ENCODE results near the gene HIPK2. TPM values are rescaled to one million over a fixed set of nuclear protein-coding genes. Genes with fewer than 3 reads are reported as not detected.

Gene HIPK2
- total and polyA plus RNA-seq, 2 of the 4 experiments (the other 2 are of a cell fraction): 22.0 to 27.1 TPM

DNA sequence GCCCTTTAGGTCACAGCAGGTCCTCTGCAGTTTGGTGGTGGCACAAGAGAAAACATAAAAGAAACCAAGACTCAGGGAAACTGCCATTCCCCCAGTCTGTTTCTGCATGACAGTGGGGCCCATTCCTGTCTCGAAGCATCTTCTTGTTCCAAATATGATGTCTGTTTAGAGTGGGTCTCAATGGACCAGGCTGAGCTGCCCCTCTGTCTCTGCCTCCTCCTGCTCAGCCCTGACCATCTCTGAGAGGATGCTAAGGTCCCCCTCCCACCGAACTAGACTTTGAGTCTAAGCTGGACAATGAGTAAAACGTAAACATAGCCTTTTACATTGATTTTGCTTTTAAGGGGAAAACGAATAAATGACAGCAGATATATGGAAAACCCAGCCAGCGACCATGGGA lies 213.9 kb downstream of the HIPK2 start:
- CTCF ChIA-PET: no interaction called here
- Histone ChIP-seq H4K5ac (ENCODE audit: low read depth, low read length) (no peak overlapping the region), H3K4ac (ENCODE audit: low read depth, low read length) (no peak overlapping the region), H2AK5ac (ENCODE audit: low read depth, low read length) (no peak overlapping the region), H3K56ac (ENCODE audit: extremely low read depth, insufficient read depth, low read length) (no peak overlapping the region), H4K20me1 (ENCODE audit: insufficient read depth, low read length) (peaks cover 14% of the 10 kb centered on the region; the same call in 1 of the 2 replicates), H2BK15ac (ENCODE audit: low read depth, low read length) (no peak overlapping the region), H3K9me3 (ENCODE audit: control insufficient read depth, insufficient read depth, low read length) (no peaks in the 10 kb centered on the region), H2AK9ac (replicated peaks; ENCODE audit: low read depth, low read length, poor library complexity) (no peak overlapping the region), H3K9ac (ENCODE audit: low read depth, low read length) (no peak overlapping the region), H3K36me3 (ENCODE audit: control insufficient read depth, insufficient read depth, low read length) (peaks cover 46% of the 10 kb centered on the region), H2AFZ (replicated peaks; ENCODE audit: low read length, poor library complexity) (no peak overlapping the region), H3K27me3 (ENCODE audit: control insufficient read depth, insufficient read depth, low read length) (no peaks in the 10 kb centered on the region), H3K4me1 (ENCODE audit: control insufficient read depth, insufficient read depth, low read length) (peaks cover 2% of the 10 kb centered on the region; the same call in 1 of the 2 replicates), H3K4me3 (ENCODE audit: insufficient read depth, low read depth, low read length) (no peak overlapping the region), H2BK120ac (ENCODE audit: low read depth, low read length) (no peak overlapping the region), H4K8ac (ENCODE audit: low read depth in 2 of 2, low read length in 2 of 2) (no peak overlapping the region), H3K18ac (ENCODE audit: low read depth, low read length) (no peak overlapping the region), H3K9me1 (ENCODE audit: insufficient read depth, low read length) (peaks cover 11% of the 10 kb centered on the region; the same call in 1 of the 2 replicates), H3K14ac (replicated peaks; ENCODE audit: low read depth, low read length) (no peak overlapping the region), H3K23ac (ENCODE audit: low read depth, low read length) (no peak overlapping the region), H2BK5ac (ENCODE audit: low read depth, low read length, poor library complexity, severe bottlenecking) (no peak overlapping the region), H4K91ac (ENCODE audit: insufficient read depth, low read depth, low read length) (no peak overlapping the region), H3K27ac (ENCODE audit: insufficient read depth, low read length) (no peak overlapping the region), H3K4me2 (ENCODE audit: low read depth, low read length) (no peak overlapping the region), H3K79me1 (ENCODE audit: low read depth in 1 of 2, low read length in 2 of 2) (peaks cover 0 to 16% of the 10 kb centered on the region in 2 experiments; a peak in 2 of 4 replicates), H2BK20ac (ENCODE audit: low read depth, low read length) (no peak overlapping the region)
- DNase-seq: no peak
- intact Hi-C loops (cut with micrococcal nuclease): no loop called here
- TF ChIP-seq NFE2L2 (IDR thresholded peaks at IDR 0.05; ENCODE audit: low read depth, low read length): no peak
- no peak for TF ChIP-seq MXI1 (IDR thresholded peaks at IDR 0.05; ENCODE audit: borderline replicate concordance, low read depth, low read length)
- TF ChIP-seq, protein P1, sequence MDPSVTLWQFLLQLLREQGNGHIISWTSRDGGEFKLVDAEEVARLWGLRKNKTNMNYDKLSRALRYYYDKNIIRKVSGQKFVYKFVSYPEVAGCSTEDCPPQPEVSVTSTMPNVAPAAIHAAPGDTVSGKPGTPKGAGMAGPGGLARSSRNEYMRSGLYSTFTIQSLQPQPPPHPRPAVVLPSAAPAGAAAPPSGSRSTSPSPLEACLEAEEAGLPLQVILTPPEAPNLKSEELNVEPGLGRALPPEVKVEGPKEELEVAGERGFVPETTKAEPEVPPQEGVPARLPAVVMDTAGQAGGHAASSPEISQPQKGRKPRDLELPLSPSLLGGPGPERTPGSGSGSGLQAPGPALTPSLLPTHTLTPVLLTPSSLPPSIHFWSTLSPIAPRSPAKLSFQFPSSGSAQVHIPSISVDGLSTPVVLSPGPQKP (IDR thresholded peaks at IDR 0.05; ENCODE audit: borderline replicate concordance, low read depth, low read length): no peak
- TF ChIP-seq, protein P2, sequence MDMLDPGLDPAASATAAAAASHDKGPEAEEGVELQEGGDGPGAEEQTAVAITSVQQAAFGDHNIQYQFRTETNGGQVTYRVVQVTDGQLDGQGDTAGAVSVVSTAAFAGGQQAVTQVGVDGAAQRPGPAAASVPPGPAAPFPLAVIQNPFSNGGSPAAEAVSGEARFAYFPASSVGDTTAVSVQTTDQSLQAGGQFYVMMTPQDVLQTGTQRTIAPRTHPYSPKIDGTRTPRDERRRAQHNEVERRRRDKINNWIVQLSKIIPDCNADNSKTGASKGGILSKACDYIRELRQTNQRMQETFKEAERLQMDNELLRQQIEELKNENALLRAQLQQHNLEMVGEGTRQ (IDR thresholded peaks at IDR 0.05; ENCODE audit: low read depth, low read length): no peak
- TF ChIP-seq RFX5 (IDR thresholded peaks at IDR 0.05; ENCODE audit: low read depth, low read length): no peak
- no peak for TF ChIP-seq MAFK (IDR thresholded peaks at IDR 0.05; ENCODE audit: low read depth, low read length)
- no peak for TF ChIP-seq FOS (IDR thresholded peaks at IDR 0.05; ENCODE audit: low read depth, low read length)
- TF ChIP-seq RCOR1 (IDR thresholded peaks at IDR 0.05; ENCODE audit: insufficient replicate concordance, low read length): no peak
- no peak for ATAC-seq (ENCODE audit: low read depth)
- in situ Hi-C loops (cut with MboI; ENCODE audit: low sequenced_read_pairs): no loop called here
- no TSS peak for BruUV-seq (replicated peaks)
- POLR2A ChIA-PET (ENCODE audit: unreplicated experiment): no interaction called here
- WGBS, 2 experiments (ENCODE audit: extremely low coverage in 2 of 2, insufficient read length in 1 of 2): no CpG with 5 or more reads among the region's 5 CpGs
- dilution Hi-C loops (cut with HindIII; ENCODE audit: low sequenced_read_pairs, unreplicated experiment): no loop called here

Data from IMR-90 (cell line).